Muscle of back (tissue), 13 donors: Measurements from ENCODE around the gene UBE4A. TPM values are rescaled to one million over a fixed set of nuclear protein-coding genes. Genes with fewer than 3 reads are reported as not detected.

ENCODE experiments used
- DNase-seq, 3 donors: peaks; one replicate each; pipeline versions ENCODE4 v3.0.0 to v3.0.0-alpha.2; 2013
- long read RNA-seq, 9 donors: transcript quantifications; one replicate each; lab custom pipeline, GENCODE V29; 2026
- polyA plus RNA-seq, 10 donors: library from polyadenylated mRNA; unstranded; fragments of 120-200 nt; gene quantifications; one replicate each; pipeline ENCODE4 v1.2.1, GENCODE V29; 2013; ENCODE audit not compliant: insufficient read length in 10 of 10

Gene UBE4A
- polyA plus RNA-seq, result 10 to 100 TPM; 16.4 to 28.0 (median 23.8) TPM
- long read RNA-seq, donor 1, result 0 reads
- long read RNA-seq, donor 2, full-length matches to known transcripts, result 1 of 1 reads
- long read RNA-seq, donor 2, partial matches to known transcripts, result 0 of 1 reads
- long read RNA-seq, donor 2, other reads (novel, unspliced or antisense), result 0 of 1 reads
- long read RNA-seq, donor 3, result 0 reads
- long read RNA-seq, donor 4, full-length matches to known transcripts, result 2 of 2 reads
- long read RNA-seq, donor 4, partial matches to known transcripts, result 0 of 2 reads
- long read RNA-seq, donor 4, other reads (novel, unspliced or antisense), result 0 of 2 reads
- long read RNA-seq, donor 5, result 0 reads
- long read RNA-seq, donor 6, full-length matches to known transcripts, result 1 of 1 reads
- long read RNA-seq, donor 6, partial matches to known transcripts, result 0 of 1 reads
- long read RNA-seq, donor 6, other reads (novel, unspliced or antisense), result 0 of 1 reads
- long read RNA-seq, donor 7, full-length matches to known transcripts, result 1 of 9 reads
- long read RNA-seq, donor 7, partial matches to known transcripts, result 8 of 9 reads
- long read RNA-seq, donor 7, other reads (novel, unspliced or antisense), result 0 of 9 reads
- long read RNA-seq, donor 8, result 0 reads
- long read RNA-seq, donor 9, result 0 reads

- DNase-seq, result peak; percentile 93 to 97 (median 96)
Observed at GRCh38 chr11:118359295-118359958, at the start of gene UBE4A. Gene UBE4A, plus strand, starts transcription at chr11:118359600. Its CDS starts 5,481 bp downstream, at chr11:118365081.

- DNase-seq, result no peak
Observed at GRCh38 chr11:118310271-118310670, 49.1 kb upstream of the UBE4A start.

GRCh38 chr11:118310781-118311485, 48.5 kb upstream of the UBE4A start:
- no peak for DNase-seq

- no peak for DNase-seq
Observed at GRCh38 chr11:118311518-118311917, 47.9 kb upstream of the UBE4A start.

DNA sequence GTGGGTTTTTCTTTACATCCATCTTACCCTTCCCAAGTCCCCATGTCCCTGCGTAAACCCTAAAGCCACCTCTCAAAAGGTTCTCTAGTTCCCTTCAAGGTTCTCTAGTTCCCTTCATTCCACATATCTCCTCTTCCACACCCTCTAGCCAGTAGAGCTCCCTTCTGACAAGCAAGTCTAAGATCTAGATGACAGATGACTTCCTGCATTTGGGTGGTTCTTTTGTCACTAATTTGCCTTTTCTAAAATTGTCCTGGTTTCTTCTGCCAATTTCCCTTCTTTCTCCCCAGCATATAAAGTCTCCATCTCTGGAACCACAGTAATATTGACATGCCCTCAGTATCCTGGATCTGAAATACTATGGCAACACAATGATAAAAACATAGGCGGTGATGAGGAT, 47.1 kb upstream of the UBE4A start:
- DNase-seq, result no peak

DNA sequence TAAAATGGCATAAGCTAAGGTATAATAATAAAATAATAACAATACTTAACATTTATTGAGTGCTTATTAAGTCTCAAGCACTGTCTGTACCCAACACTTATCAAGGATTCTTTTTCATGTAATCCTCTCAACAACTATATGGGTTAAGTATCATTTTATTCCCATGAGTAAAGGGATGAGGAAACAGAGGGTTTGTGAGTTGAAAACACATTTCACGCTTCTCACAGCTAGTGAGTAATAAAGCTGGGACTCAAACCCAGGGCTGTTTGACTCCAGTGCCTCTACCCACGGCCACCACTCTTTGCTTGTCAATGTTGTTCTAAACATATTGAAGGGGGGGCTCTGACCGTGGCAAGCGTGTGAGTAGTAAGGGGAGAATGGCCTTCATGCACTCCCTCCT, 46.2 kb upstream of the UBE4A start:
- DNase-seq, result no peak

DNA sequence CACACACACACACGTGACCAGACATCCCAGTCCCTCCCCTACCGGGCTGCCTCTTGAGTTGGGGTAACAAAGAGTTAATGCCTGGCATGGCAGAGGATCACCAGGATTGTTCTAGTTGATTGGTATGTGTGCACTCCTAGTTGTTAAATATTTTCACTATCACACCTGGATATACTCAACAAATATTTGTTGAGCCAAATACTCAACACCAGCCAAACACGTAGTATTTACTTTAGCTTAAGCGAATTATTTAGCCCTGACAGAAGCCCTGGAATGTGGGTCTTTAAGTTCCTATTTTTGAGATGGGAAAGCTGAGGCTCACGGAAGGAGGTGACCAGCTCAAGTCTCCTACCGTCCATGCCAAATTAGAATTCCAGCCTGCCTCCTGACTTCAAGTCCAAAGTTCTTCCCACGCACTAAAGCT, 44.4 kb upstream of the UBE4A start:
- DNase-seq, result no peak

DNA sequence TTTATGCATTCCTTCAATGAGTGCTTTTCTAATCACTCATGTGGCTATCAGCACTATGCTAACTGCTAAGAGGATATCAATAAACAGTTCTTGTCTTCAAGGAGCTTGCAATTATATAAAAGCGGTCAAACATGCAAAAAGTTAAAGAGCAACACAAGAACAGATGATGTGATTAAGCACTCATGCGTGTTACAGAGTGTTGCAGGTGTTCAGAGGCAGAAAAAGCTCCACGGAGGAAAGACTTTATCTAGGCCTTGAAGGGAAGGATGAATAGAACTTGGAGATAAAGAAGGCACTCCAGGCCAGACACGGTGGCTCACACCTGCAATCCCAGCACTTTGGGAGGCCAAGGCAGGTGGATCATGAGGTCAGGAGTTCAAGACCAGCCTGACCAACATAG, 41.3 kb upstream of the UBE4A start:
- DNase-seq, result no peak

GRCh38 chr11:118318581-118319336, 40.6 kb upstream of the UBE4A start:
- DNase-seq, result no peak

- DNase-seq, result no peak
Observed at GRCh38 chr11:118319337-118319707, 40.1 kb upstream of the UBE4A start.

- DNase-seq, result no peak
Observed at GRCh38 chr11:118320515-118320914, 38.9 kb upstream of the UBE4A start.

DNA sequence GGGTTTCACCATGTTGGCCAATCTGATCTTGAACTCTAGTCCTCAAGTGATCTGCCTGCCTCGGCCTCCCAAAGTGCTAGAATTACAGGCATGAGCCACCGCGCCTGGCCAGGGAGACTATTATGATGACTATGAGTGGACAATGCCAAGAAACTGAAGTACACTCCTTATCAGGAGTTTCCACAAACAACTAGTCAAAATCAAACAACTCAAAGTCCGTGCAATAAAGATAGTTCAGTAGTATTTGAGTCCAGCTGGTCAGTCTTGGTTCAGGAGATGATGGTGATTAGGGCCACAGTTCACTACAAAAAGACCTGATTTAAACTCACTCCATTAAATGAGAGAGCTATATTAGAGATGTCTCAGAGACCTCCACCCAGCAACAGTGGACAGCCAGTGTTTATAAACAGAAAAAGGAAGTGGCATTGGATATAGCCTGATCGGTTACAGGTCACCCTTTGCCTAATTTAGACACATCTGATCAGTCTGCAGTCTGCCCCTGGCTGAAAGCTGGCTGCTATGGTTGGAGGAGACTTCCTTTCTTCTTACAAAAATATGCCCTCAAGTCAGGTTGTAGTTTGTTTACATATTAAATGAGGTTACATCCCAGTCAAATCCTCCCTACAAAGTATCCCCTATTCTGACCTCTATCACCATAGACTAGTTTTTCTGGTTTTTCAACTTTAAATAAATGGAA, 37.9 kb upstream of the UBE4A start:
- no peak for DNase-seq

- DNase-seq, result no peak
Observed at GRCh38 chr11:118322721-118323120, 36.7 kb upstream of the UBE4A start.

GRCh38 chr11:118325283-118325682, 34.1 kb upstream of the UBE4A start:
- DNase-seq, result no peak

DNA sequence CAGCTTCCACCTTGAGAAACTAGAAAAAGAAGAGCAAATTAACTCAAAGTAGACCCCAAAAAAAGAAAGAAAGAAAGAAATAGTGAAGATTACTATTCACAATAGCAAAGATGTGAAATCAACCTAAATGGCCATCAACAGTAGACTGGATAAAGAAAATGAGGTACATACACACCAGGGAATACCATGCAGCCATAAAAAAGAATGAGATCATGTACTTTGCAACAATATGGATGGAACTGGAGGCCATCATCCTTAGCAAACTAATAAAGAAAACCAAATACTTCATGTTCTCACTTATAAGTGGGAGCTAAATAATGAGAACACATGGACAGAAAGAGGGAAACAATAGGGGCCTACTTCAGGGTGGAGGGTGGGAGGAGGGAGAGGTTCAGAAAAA, 30.7 kb upstream of the UBE4A start:
- no peak for DNase-seq

DNA sequence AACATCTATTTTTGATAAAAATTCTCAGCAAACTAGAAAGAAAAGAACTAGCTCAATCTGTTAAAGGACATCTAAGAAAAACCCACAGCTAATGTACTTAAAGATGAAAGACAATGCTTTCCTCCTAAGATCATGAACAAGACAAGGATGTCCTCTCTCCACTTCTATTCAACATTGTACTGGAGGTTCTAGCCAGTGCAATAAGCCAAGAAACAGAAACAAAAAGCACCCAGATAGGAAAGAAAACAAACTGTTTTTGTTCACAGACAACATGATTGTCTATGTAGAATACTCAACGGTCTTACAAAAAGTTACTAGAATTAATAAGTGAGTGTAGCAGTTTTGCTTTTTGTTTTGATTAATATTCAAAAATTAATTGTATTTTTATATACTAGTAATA, 24.7 kb upstream of the UBE4A start:
- no peak for DNase-seq

DNA sequence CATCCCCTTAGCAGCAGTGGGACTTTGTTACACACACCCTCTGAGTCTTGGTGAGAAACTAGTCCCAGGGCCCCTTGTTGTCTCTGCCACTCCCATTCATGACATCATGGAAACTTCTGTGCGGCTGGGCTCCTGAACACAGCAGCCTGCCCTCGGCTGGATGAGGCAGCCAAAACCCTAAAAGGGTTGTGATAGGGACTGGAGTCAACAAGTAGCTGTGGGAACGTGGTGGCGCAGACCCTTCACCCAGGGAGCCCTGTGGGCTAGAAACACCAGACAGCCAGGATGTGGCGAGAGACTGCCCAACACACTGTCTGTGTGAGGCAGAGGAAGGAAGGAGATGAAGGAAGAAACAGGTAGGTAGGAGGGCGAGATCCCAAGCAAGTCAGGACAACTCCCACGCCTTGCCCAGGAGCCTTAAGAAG, 20.8 kb upstream of the UBE4A start:
- DNase-seq, result peak in 1 of 3 donors; percentile 19

GRCh38 chr11:118339281-118339961, 20.0 kb upstream of the UBE4A start:
- DNase-seq, result no peak

- DNase-seq, result no peak
Observed at GRCh38 chr11:118340449-118340848, 19.0 kb upstream of the UBE4A start.

- DNase-seq, result no peak
Observed at GRCh38 chr11:118341261-118341660, 18.1 kb upstream of the UBE4A start.
